ENCODE data around the gene MYT1.
"Not testable (repeated sequence)": the region's sequence is repeated elsewhere in the genome, so short reads cannot be mapped to it uniquely, and the experiment has no call there.

MYT1 gene

DNA sequence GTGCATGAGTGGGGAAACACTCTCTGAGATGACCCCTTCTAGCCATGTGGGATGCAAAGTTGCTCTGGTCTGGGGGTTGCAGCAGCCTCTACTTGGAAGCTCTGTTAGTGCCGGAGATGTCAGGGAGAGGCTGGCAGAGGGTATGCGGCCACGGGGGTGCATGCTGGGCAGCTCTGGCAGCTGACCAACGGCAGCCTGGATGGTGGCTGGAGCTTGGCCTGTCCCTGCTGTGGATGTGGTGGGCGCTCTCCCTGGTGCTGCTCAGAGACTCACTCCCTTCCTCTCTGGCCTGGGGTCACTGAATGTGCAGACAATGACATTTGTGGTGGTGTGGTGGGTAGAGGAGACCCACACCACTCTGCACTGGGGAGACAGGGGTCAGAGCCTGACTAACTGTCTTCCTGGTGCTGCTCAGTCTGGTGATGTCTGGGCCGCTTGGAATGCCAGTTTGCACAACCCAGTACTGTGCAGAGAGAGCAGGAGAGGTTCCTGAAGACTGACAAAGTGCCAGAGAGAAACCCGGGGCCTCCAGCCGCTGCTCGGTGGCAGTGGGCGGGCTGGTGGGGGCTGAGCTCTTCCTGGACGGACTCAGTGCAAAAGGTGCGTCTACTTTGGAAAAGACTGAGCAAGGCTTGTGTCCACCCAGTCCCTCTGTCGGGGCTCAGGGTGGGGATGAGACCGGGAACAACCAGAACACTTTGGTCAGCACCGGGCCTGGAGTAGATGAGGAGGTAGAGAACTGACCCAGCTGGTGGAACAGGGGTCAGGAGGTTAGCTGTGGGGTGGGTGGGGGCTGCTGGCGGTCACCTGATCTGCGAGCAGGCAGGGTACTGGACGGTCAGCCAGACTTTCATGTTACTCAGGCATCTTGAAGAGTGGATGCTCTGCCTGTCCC, 2.7 kb downstream of the MYT1 start:
- in situ Hi-C loops (cut with MboI; ENCODE audit: low sequenced_read_pairs) = no loop called here

DNA sequence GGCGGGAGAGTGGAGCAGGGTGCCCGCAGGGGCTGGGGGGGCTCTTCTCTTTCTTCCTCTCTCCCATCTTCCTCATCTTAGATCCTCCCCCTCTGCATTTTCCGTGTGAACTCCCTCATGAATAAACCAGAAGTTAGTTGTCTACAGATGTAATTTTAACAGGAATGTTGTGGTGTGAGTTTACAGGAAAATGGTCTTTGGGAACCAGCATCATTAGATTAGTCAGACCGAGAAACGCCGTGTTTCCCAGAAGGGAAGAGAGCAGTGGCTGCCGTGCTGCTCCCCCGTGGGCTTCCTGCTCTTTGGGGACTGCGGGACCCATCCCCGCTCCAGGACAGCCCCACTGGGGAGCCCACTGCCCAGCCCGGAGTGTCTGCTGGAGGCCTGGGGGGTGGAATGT, 3.4 kb downstream of the MYT1 start:
- in situ Hi-C loops (cut with MboI; ENCODE audit: low sequenced_read_pairs) = no loop called here

DNA sequence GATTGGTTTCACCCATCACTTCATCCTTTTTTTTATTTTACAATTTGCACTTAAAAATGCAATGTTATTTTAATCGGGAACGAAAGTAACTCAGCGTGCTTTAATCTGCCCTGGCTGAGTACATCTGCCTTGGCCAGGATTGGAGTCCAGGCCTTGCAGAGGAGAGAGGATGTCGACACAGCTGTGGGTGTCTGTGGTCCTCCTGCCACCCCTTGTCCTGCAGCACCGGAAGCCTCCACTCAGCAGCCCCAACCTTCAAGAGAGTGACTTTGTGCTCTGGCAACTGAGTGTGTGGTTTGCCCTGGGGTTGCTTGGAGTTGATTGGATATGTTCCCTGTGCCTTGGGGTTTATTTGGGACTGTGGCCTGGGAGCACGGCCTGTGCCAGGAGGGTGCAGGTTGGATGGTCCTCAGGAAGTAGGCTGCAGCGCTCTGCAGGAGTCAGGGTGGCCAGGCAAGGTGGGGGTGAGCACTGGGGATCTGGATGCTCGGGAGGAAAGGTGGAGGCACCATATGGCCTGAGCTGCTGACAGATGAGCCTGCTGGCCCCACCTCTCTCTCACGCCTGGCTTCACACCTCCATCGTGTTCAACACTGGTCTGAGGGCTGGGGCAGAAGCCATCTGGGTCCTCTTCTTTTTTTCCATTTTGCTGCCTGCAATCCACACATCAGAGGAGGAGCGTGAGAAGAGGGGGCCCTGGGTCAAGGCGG, 4.3 kb downstream of the MYT1 start:
- in situ Hi-C loops (cut with MboI; ENCODE audit: low sequenced_read_pairs) = no loop called here

DNA sequence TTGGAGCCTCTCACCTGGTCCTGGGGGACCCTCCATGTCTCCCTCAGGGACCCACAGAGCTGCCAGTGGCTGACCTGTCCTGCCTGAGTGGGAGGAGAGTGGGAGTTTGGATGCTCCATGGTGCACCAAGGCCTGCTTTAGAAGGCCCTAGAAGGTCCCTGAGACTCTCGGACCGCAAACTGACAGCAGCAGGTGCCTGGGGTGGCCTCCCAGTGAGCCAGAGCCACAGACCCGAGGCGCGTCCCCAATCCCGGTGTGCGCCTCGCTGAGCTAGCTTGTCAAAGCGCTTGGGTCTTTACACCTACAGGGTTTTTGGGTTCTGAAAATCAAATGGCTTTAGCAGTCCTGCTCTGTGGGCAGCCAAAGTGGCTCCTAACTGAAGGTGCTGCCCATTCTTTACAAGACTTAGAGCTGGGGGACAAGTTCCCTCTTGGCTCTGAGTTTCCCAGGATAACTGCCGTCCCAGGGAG, 4.9 kb downstream of the MYT1 start:
- in situ Hi-C loops (cut with MboI; ENCODE audit: low sequenced_read_pairs) = no loop called here

DNA sequence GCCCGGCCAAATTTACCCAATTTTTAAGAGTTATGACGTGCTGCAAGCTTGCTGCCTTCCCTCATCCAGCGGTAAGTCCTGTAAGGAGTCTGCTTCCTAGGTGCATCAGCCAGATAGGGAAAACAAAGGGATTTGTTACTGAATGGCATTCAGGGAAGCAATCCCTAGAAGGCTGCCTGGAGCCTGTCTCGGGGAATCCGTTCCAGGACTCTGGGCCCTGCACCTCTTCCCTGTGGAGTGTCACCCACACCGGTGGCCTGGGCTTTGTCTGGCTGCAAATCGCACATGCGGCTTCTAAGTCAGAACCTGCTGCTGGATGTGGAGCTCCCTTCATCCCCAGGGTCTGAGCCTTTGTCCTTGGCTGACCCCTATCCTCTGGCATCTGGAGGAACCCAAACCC, 7.0 kb downstream of the MYT1 start:
- in situ Hi-C loops (cut with MboI; ENCODE audit: low sequenced_read_pairs) = no loop called here

DNA sequence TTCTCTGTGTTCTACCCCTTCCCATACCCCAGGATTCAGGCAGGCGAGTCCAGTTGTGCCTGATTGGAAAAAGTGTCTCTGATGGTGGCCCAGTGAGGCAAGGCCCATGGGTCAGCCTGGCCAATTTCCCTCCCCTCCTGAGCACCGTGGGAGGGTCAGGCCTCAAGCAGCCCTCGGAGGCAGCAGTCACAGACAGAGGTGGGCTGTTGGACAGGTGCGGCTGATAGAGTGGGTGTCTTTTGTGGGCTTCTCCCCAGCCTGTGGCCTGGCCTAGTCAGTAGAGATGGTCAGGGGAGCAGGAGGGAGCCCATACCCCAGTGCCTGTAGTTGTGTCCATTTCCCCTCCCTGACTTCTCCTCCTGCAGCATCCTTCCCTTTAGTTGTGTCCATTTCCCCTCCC, 8.9 kb downstream of the MYT1 start:
- in situ Hi-C loops (cut with MboI; ENCODE audit: low sequenced_read_pairs) = no loop called here

DNA sequence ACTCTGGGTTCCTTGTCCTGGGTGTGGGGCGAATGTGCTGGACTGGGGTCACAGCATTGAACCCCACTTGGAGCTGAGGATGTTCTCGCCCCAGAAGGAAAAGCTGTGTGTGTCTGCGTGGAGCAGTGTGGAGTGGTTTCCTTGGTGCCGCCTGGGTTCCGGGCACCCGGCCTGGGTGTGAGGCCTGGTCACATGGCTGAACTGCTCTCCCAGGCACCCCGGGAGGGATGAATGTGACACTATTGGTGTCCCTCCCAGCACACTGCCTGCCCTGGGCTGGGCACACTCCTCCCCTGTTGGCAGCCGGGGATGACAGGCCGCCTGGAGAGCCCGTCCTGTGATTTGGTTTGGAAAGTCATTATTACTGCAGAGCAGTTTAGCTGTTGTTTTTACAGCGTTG, 12.3 kb downstream of the MYT1 start:
- in situ Hi-C loops (cut with MboI; ENCODE audit: low sequenced_read_pairs) = no loop called here

DNA sequence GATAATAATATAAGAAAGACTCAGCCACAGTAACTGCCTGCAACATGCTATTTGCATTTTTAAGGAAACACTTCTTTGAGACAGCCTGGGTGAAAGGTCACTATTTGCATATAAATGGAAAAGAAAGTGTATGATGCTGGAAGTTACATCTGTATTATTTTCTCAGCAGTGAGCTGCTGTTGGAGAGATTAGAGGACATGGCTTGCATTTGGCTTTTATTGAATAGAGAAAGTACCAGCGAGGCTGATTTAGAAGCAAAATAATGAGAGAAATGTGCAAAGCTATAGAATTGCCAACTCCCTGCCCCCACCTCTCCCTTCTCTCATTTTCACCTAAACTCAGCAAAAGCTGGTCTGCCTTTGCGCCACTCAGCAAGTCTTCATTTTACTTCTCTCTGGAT, 12.7 kb downstream of the MYT1 start:
- in situ Hi-C loops (cut with MboI; ENCODE audit: low sequenced_read_pairs) = no loop called here

DNA sequence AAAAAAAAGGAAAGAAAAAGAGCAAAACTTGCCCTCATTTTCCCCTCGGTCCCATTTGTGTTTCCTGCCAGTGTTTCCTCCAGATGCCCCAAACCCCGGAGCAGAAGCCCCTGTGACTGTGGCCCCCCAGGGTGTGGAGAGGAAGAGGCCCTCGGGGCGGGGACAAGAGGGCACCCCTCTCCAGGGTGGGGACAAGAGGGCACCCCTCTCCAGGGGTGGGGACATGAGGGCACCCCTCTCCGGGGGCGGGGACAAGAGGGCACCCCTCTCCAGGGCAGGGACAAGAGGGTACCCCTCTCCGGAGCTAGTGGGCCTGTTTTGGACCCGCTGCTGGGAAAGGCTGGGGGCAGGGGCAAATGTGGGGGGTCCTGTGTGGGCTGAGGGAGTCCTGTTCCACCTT, 13.1 kb downstream of the MYT1 start:
- in situ Hi-C loops (cut with MboI; ENCODE audit: low sequenced_read_pairs) = no loop called here

DNA sequence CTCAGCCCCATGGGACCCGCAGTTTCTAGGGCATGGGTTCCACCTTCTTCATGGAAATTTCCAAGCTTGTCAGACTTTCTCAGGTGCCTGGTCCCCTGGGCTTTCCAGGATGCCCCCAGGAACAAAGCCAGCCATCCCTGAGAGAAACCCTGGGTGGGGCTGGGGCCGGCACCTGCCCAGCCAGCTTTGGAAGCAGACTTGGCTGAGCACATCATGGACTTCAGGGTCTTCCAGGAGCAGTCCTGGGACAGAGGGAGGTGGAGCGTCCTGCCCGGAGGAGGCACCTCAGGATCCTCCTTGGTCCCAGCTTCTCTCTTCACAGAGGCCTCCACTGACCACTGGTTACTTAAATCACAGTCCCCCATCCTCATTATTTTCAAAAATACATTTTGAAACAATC, 13.5 kb downstream of the MYT1 start:
- in situ Hi-C loops (cut with MboI; ENCODE audit: low sequenced_read_pairs) = no loop called here

DNA sequence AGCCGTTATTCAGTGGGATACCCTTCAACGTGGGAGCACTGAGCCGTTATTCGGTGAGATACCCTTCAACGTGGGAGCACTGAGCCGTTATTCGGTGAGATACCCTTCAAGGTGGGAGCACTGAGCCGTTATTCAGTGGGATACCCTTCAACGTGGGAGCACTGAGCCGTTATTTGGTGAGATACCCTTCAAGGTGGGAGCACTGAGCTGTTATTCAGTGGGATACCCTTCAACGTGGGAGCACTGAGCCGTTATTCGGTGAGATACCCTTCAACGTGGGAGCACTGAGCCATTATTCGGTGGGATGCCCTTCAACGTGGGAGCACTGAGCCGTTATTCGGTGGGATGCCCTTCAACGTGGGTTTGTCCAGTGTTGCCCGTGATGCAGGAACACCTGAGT, 14.7 kb downstream of the MYT1 start:
- in situ Hi-C loops (cut with MboI; ENCODE audit: low sequenced_read_pairs) = not testable (repeated sequence)

DNA sequence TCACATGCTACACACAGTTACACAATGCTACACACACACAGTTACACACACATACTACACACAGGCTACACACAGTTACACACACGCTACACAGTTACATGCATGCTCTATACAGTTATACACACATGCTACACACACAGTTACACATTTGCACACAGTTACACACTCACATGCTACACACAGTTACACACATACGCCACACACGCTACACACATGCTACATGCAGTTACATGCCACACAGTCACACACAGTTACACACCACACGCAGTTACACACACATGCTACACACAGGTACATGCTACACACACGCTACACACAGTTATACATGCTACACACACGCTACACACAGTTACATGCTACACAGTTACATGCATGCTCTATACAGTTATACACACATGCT, 15.6 kb downstream of the MYT1 start:
- in situ Hi-C loops (cut with MboI; ENCODE audit: low sequenced_read_pairs) = no loop called here

DNA sequence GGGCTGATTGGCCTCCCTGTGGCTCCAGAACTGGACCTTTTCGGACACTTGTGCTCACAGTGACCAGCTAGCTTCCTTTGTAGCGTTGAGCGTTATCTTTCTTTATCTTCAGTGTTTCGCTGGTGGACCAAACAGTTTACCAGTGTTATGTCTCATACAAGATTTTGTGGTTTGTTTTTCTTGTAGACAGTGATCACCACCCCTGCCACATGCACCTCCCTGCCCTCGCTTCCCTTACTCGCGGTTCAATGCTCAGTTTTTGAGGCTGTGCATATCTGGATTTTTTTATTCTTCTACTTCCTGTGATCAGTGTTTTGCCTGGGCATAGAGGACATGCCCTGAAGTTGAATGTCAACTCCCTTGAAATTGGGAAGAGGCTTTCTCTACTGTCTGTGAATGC, 16.4 kb downstream of the MYT1 start:
- in situ Hi-C loops (cut with MboI; ENCODE audit: low sequenced_read_pairs) = no loop called here

DNA sequence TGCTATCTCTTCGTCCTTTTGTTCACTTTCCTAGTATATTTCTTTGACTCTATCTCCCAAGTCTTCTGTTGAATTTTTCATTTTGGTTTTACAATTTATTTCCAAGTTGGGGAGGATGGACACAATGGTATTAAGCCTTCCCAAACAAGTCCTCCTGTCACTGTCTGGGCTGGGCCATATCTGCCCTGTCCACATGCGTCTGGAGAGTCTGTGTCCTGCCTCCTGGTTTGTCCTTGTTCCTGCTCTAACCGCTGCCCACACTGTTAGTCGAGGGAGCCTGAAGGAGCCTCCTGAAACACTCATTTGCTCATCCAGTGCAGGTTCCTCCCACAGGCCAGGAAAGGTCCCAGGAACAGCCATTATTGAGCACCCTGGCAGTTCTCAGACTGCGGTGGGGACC, 17.1 kb downstream of the MYT1 start:
- in situ Hi-C loops (cut with MboI; ENCODE audit: low sequenced_read_pairs) = no loop called here

DNA sequence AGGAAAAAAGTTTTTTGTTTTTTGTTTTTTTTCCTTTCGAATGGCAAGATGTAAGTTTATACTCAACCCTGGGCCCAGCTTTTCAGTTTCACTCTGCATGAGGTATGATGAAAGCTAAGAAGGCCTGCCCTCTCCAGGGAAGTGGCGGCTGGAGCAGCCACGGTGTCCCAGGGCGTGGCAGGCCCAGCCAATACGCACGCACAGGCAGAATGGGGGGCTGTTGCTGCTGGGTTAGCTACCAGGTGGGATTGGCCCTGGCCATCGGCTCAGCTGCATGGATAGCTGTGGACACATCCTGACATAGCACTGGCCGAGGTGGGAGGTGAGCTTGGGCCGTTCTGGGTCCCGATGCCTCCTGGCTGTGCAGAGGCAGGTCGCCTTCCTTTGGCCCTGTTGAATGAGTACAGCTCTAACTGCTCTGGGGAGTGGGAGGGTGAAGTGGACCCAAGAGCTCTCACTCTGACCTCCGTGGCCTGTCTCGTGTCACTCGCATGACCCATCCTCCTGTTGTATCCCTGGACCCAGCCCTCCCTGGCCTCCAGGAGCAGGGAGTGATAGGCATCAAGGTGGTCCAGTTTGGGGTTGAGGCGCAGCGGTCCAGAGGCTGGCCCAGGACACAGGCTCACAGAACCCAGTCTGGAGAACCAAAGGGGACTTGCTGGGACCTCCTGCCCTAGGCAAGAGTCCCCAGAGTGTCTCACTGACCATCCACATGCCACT, 18.1 kb downstream of the MYT1 start:
- in situ Hi-C loops (cut with MboI; ENCODE audit: low sequenced_read_pairs) = no loop called here

DNA sequence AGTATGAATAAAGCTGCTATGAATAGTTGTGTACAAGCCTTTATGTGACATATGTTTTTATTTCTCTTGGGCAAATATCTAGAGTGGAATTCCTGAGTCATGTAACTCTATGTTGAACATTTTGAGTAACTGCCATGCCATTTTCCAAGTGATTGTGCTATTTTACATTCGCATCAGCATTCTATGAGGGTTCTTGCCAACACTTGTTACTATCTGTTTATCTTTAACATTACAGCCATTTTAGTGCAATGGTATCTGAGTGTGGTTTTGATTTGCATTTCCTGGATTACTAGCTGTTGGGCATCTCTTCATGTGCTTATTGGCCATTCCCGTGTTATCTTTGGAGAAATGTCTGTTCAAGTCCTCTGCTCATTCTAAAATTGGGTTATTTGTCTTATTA, 19.1 kb downstream of the MYT1 start:
- in situ Hi-C loops (cut with MboI; ENCODE audit: low sequenced_read_pairs) = no loop called here

DNA sequence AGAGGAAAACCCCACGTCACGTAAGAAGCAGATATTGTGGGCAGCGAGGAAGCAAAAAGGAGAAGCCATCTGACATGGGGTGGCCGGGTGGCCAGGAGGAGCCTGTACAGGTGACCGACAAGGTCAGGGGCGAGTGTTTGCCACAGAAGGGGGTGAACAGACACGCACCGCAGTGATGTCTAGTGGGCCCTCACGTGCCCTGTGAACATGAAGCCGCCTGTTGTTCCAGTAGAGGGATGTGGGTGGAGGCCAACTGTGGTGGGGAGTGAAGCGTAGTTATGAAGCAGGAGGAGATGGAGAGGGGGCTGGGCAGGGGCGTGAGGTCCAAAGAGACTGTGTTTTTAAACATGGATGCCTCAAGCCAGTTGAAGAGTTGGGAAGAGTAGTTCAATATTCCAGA, 20.5 kb downstream of the MYT1 start:
- in situ Hi-C loops (cut with MboI; ENCODE audit: low sequenced_read_pairs) = no loop called here

DNA sequence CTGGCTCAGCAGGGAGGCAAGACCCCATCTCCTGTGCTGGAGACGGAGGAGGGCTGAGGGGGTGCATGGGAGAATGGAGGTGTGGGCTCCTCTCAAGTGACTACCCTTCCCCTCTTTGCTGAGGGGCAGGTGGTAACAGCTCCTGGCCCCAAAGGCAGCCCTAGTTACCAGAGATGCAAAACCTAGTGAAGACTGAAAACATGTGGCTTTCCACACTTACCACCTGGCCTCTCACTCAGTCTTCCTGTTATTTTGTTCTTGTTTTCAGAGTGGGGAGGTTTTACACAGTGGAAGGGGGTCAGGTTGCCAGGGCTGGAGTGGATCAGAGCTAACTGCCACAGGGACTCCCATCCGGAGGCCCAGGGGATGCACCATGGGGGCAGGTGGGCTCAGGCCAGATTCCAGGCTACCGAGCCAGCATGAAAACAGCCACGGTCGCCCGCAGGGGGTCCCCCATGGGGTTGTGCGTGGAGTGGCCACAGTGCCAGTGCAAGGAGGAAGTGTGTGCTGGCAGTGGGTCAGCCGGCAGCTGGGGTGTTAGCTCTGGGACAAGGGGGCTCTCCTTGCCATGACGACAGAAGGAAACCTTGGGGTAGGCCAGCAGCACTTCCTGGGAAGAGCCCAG, 21.1 kb downstream of the MYT1 start:
- in situ Hi-C loops (cut with MboI; ENCODE audit: low sequenced_read_pairs) = no loop called here

DNA sequence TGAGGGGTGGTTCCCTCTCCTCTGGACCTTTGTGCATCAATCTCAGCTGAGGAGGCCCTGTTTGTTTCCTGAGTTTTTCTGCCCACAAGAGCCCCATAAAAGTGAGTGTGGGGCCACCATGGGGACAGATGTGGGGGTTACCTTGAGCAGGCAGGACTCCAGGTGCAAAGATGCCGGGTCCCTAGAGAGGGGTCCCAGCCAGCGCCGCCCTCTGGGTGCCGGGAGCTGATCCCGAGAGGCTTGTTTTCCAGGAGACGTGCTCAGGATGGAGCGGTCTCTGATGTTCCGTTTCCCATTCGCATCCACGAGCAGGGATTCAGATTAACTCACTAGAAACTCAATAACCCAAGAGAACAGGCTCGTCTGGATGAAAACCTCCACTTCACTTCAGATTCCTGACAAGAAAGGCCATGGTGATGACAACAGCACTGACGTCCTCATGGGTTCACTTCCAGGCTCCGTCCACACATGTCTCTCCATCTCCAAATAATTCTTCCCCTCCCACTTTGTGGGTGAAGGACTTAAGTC, 21.9 kb downstream of the MYT1 start:
- in situ Hi-C loops (cut with MboI; ENCODE audit: low sequenced_read_pairs) = no loop called here

DNA sequence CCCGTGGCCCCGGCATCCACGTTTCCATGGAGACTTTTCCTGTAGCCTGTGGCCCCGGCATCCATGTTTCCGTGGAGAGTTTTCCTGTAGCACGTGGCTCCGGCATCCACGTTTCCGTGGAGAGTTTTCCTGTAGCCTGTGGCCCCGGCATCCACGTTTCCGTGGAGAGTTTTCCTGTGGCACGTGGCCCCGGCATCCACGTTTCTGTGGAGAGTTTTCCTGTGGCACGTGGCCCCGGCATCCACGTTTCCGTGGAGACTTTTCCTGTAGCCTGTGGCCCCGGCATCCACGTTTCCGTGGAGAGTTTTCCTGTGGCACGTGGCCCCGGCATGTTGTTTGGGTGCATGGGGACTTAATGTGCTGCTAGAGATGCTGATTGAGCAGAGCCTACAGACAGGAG, 23.0 kb downstream of the MYT1 start:
- in situ Hi-C loops (cut with MboI; ENCODE audit: low sequenced_read_pairs) = not testable (repeated sequence)

DNA sequence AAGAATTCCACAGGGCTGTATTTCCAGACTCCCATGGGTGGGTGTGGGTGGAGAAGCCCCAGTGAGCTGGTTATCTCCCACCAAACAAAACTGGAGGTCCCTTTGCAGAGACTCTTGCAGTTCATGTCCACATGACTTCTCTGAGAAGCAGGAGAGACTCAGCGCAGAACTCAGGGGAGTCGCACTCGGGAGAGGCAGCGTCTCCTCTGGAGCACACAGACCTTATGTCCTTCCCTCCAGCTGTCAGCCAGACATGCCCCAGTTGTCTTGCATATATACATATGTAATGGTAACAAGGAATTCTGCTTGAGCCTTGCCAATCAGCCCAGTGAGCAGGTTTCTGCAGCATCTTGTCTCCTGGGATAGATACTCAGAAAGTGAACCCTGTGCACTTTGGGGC, 23.8 kb downstream of the MYT1 start:
- in situ Hi-C loops (cut with MboI; ENCODE audit: low sequenced_read_pairs) = no loop called here

Measured in hTERT RPE-1 (cell line).